ENCODE results near the gene TMPRSS7. TPM values are rescaled to one million over a fixed set of nuclear protein-coding genes. Genes with fewer than 3 reads are reported as not detected.

TMPRSS7 gene
- total and polyA plus RNA-seq, 7 donors = not detected

DNA sequence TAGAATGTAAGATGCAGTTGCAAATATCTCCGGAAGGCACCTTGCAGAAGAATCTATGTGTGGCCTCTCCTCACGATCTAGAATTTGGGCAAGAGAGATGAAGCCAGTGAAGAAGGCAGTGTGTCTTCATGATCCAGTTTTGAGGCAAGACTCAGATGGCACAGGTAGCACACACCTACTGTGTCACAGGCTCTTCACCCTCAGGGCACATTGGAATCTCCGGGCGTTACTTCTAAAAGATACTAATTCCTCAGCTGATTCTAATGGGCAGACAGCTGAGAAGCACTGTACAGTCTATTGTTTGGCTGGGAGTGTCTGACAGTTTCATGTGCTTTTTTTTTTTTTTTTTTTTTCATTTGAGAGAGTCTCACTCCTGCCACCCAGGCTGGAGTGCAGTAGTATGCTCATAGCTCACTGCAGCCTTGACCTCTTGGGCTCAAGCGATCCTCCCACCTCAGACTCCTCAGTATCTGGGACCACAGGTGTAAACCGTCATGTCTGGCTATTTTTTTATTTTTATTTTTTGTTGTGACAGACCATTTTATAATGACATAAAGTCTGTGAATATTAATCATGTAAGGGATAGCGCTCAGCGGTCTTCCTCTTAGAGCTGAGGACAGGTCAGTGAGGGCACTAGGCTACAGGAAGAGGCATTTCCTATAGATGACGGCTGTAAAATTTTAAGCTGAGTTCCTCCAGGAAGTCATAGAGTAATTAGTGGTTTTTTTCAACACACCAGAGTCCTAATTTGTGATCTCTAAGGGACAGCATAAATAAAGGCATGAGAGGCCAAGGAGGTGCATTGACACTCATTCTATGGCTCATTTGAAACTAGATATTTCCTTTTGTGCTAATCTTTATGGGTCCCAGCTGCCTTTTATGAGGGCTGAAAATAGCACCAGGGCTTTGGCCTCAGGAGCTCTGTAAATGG is 55.7 kb downstream of the TMPRSS7 start:
- Histone ChIP-seq H3K27ac (no peak overlapping the region), H3K4me1 (no peaks in the 10 kb centered on the region)
- intact Hi-C loops (cut with DNase I) = no loop called here

DNA sequence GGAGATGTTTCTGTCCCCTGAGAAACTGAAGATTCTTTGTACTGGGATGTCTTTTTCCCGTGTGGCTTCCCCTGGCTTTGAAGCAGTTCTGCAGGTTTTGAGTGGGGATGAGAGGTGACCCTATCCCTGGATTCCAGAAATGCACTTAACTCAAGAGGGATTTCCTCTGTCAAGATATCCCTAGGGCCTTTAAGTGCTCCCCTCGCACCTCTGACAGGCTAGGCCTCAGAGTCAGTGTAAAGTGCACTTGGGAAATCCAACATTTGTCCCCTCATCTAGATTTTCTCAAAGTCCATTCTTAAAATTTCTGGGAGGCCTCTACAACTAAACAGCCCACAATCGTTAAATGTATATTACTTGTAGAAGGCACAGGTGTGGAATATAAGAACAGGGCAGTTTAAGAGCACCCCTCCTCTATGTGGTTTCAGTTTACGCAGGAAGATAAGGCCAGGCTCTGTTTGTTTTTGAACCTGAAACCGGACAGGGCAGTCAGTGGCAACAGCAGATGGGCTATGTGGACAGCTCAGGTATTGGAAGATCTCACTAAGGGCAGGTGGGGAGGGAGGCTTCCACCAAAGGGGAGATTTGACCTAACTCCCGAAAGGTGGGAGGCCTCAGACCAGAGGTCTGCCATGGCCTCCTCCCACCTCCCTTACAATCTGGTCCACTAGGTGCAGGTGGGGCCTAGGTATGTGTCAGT is 56.5 kb downstream of the TMPRSS7 start:
- Histone ChIP-seq H3K36me3 (ENCODE audit: insufficient read depth in 1 of 2, low read depth in 1 of 2) (no peaks in the 10 kb centered on the region), H3K27me3 (ENCODE audit: insufficient read depth in 3 of 3, low read length in 2 of 3) (no peaks in the 10 kb centered on the region), H3K4me3 (no peak overlapping the region), H3K9me3 (no peaks in the 10 kb centered on the region), H3K4me1 (no peaks in the 10 kb centered on the region), H3K27ac (no peak overlapping the region)
- intact Hi-C loops (cut with DNase I) = no loop called here
- TF ChIP-seq, protein P1, sequence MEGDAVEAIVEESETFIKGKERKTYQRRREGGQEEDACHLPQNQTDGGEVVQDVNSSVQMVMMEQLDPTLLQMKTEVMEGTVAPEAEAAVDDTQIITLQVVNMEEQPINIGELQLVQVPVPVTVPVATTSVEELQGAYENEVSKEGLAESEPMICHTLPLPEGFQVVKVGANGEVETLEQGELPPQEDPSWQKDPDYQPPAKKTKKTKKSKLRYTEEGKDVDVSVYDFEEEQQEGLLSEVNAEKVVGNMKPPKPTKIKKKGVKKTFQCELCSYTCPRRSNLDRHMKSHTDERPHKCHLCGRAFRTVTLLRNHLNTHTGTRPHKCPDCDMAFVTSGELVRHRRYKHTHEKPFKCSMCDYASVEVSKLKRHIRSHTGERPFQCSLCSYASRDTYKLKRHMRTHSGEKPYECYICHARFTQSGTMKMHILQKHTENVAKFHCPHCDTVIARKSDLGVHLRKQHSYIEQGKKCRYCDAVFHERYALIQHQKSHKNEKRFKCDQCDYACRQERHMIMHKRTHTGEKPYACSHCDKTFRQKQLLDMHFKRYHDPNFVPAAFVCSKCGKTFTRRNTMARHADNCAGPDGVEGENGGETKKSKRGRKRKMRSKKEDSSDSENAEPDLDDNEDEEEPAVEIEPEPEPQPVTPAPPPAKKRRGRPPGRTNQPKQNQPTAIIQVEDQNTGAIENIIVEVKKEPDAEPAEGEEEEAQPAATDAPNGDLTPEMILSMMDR (IDR thresholded peaks at IDR 0.05) = no peak
- ATAC-seq (no peak), DNase-seq (no peak)
- 77 to 80% (median 77%) methylated on average over 6 of the region's 6 CpGs for WGBS, 3 donors

More for the DNA sequence above, 55.7 kb downstream of the TMPRSS7 start:
- H3K9me3 ChIP-seq = no peaks in the 10 kb centered on the region
- H3K27me3 ChIP-seq (ENCODE audit: insufficient read depth in 3 of 3, low read length in 2 of 3) = no peaks in the 10 kb centered on the region
- WGBS, 3 donors = 75 to 84% (median 78%) methylated on average over 9 of the region's 9 CpGs
- no peak overlapping the region for H3K4me3 ChIP-seq
- no peak for DNase-seq
- no peak for ATAC-seq
- no peaks in the 10 kb centered on the region for H3K36me3 ChIP-seq (ENCODE audit: insufficient read depth in 1 of 2, low read depth in 1 of 2)
- TF ChIP-seq, protein P1 (IDR thresholded peaks at IDR 0.05) = no peak

DNA sequence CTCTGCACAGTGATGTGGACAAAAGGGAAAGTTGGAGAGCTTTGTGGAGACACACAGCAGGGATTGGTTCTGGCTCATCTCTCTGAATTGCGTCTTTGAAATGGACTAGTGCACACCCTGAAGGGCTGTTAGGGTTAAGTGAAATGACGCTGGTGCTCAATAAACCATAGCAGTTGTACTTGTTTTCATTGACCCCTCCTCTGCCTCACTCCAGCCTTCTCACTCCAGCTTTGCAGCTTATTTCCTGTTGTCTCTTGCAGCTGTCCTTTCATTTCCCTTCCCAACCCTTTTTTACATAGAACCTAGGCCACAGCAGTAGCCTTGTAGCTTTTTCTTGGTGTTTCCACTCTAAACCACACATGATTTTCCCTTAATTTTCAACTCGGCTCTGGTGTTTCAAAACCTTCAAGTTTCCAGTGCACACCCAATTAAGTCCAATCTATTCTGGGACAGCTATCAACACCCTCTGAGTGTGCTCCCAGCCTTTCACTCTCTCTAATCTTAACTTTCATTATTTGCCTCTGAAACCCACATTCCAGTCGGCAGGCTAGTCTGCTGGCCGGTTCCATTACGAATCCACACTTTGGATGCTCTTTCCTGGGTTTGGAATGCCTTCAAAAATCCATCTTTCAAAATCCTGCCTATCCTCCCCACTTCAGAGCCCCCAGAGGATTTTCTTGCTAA is 58.1 kb downstream of the TMPRSS7 start:
- DNase-seq = no peak
- Histone ChIP-seq H3K4me3 (no peak overlapping the region), H3K36me3 (ENCODE audit: insufficient read depth in 1 of 2, low read depth in 1 of 2) (no peaks in the 10 kb centered on the region), H3K27me3 (ENCODE audit: insufficient read depth in 3 of 3, low read length in 2 of 3) (no peaks in the 10 kb centered on the region), H3K27ac (no peak overlapping the region), H3K9me3 (no peaks in the 10 kb centered on the region), H3K4me1 (no peaks in the 10 kb centered on the region)
- no peak for ATAC-seq
- WGBS, 3 donors = 33 to 38% (median 35%) methylated on average over 6 of the region's 6 CpGs
- intact Hi-C loops (cut with DNase I) = no loop called here
- TF ChIP-seq, protein P1 (IDR thresholded peaks at IDR 0.05) = no peak

DNA sequence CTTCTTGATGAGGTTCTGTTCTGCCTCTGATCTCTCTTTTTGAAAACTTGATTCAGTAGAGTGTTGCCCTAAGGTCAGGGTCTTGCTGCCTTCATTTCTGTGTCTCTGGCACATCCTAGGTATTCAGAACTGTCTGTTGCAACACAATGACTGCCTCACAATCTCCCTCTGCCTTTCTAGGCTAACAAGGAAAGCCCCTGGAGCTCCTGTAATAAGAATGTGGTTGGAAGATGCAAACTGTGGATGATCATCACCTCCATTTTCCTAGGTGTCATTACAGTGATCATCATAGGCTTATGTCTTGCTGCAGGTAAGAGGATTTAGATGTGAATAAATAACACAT is 58.6 kb downstream of the TMPRSS7 start:
- no peaks in the 10 kb centered on the region for H3K4me1 ChIP-seq
- no peaks in the 10 kb centered on the region for H3K9me3 ChIP-seq
- H3K27me3 ChIP-seq (ENCODE audit: insufficient read depth in 3 of 3, low read length in 2 of 3) = no peaks in the 10 kb centered on the region
- ATAC-seq (no peak), DNase-seq (no peak)
- TF ChIP-seq, protein P1 (IDR thresholded peaks at IDR 0.05) = no peak
- intact Hi-C loops (cut with DNase I) = no loop called here
- H3K27ac ChIP-seq = no peak overlapping the region
- H3K4me3 ChIP-seq = no peak overlapping the region
- H3K36me3 ChIP-seq (ENCODE audit: insufficient read depth in 1 of 2, low read depth in 1 of 2) = no peaks in the 10 kb centered on the region

All from psoas muscle (tissue), 8 donors.